GM12878 (cell line): ENCODE data around the gene CDC37L1. TPM values are rescaled to one million over a fixed set of nuclear protein-coding genes. Genes with fewer than 3 reads are reported as not detected.

Experiments
- ATAC-seq: fragments of 200-7000 bp; cut with Tn5 transposase; 3 replicates; pipeline ENCODE4 v1.9.1; 2020; ENCODE audit warnings: mild to moderate bottlenecking, moderate library complexity
- BruUV-seq: library from RNA; stranded (reverse); fragments of 400-500 nt; replicated peaks from 2 replicates; lab custom pipeline; 2021; lab: Mats Ljungman, UMichigan
- CTCF ChIA-PET: fragments of 300-600 bp; sonication (Branson Sonifier 250); formaldehyde crosslinking; extraction: SDS; loops from one replicate; lab custom pipeline; 2021; ENCODE audit warnings: inconsistent platforms; lab: Yijun Ruan, JAX
- POLR2A ChIA-PET: fragments of 350-600 bp; formaldehyde crosslinking; extraction: SDS; loops from one replicate; lab custom pipeline; 2021; ENCODE audit warnings: inconsistent platforms; lab: Charles Lee
- RAD21 ChIA-PET: fragments of 300-600 bp; sonication (Branson Sonifier 250); formaldehyde crosslinking; loops from one replicate; lab custom pipeline; 2023; ENCODE audit warnings: antibody characterized with exemption; ENCODE audit not compliant: unreplicated experiment; lab: Charles Lee
- SMC1A ChIA-PET: fragments of 300-600 bp; sonication (Branson Sonifier 250); formaldehyde crosslinking; loops from one replicate; lab custom pipeline; 2023; ENCODE audit not compliant: unreplicated experiment, uncharacterized antibody; lab: Charles Lee
- DNase-seq: peaks from one replicate; pipeline ENCODE4 v3.0.0-alpha.2; 2011; ENCODE audit warnings: low read depth, low spot score
- FAIRE-seq: peaks from 3 replicates; lab custom pipeline; 2011; peaks lifted over from hg19 to GRCh38; lab: Jason Lieb, UNC
- H2AFZ ChIP-seq: 2 replicates; pipeline ENCODE4 v1.6.0; 2011; ENCODE audit warnings: low read depth, low read length, control low read depth; ENCODE audit not compliant: control insufficient read depth
- H3K27ac ChIP-seq: 2 replicates; pipeline ENCODE4 v1.5.1; 2011; ENCODE audit warnings: control low read depth; ENCODE audit not compliant: control insufficient read depth, insufficient read depth
- H3K27me3 ChIP-seq, 2 experiments: replicated peaks in 1 of 2; 2 replicates each; pipeline versions ENCODE4 v1.6.0 to v1.6.1; 2011; ENCODE audit warnings: low read length in 1 of 2; ENCODE audit not compliant: control insufficient read depth in 2 of 2, insufficient read depth in 2 of 2
- H3K36me3 ChIP-seq, 2 experiments: 2 replicates each; pipeline ENCODE4 v1.5.1; 2011; ENCODE audit warnings: low read length in 1 of 2; ENCODE audit not compliant: control insufficient read depth in 2 of 2, insufficient read depth in 2 of 2
- H3K4me1 ChIP-seq: 2 replicates; pipeline ENCODE4 v1.6.1; 2011; ENCODE audit warnings: mild to moderate bottlenecking, low read length, moderate library complexity, mixed read lengths; ENCODE audit not compliant: control insufficient read depth, insufficient read depth
- H3K4me2 ChIP-seq: 2 replicates; pipeline ENCODE4 v1.6.0; 2011; ENCODE audit warnings: control low read depth; ENCODE audit not compliant: control insufficient read depth, insufficient read depth
- H3K4me3 ChIP-seq: fragments of 200-600 bp; sonication (generic); 2 replicates; pipeline ENCODE4 v1.5.1; 2016
- H3K79me2 ChIP-seq: 2 replicates; pipeline ENCODE4 v1.6.0; 2011; ENCODE audit warnings: low read length; ENCODE audit not compliant: control insufficient read depth, insufficient read depth
- H3K9ac ChIP-seq: 2 replicates; pipeline ENCODE4 v1.8.0; 2011; ENCODE audit warnings: low read length, control low read depth, mixed read lengths; ENCODE audit not compliant: control insufficient read depth, insufficient read depth
- H3K9me3 ChIP-seq: replicated peaks from 3 replicates; pipeline ENCODE4 v1.5.1; 2011; ENCODE audit warnings: mild to moderate bottlenecking, low read length; ENCODE audit not compliant: control insufficient read depth, insufficient read depth
- H4K20me1 ChIP-seq: 2 replicates; pipeline ENCODE4 v1.6.0; 2011; ENCODE audit not compliant: control insufficient read depth, insufficient read depth
- BACH1 ChIP-seq: fragments of 450-650 bp; IDR thresholded peaks from 2 replicates; pipeline ENCODE4 v1.6.1; 2017; ENCODE audit warnings: mild to moderate bottlenecking, borderline replicate concordance
- CBFB ChIP-seq: IDR thresholded peaks from 2 replicates; pipeline ENCODE4 v1.6.1; 2016; ENCODE audit warnings: antibody characterized with exemption, low read depth
- PML ChIP-seq: IDR thresholded peaks from 2 replicates; pipeline ENCODE4 v1.6.1; 2012; ENCODE audit warnings: low read length, inconsistent platforms
- WGBS: methylation state at CpG from one replicate; pipeline ENCODE4 v1.1.6; 2016; ENCODE audit warnings: low lambda C conversion rate; ENCODE audit not compliant: insufficient replicate concordance, insufficient coverage; ENCODE audit errors: missing lambda C conversion rate; 5-methylcytosine and 5-hydroxymethylcytosine counted together
- in situ Hi-C: fragments of 300-500 bp; cut with MboI; formaldehyde crosslinking; loops from 9 replicates; pipeline ENCODE4 v1.14.3; 2018; ENCODE audit warnings: mixed read lengths
- intact Hi-C: fragments of 100-400 bp; cut with micrococcal nuclease; formaldehyde crosslinking; loops from one replicate; pipeline ENCODE4 v1.14.2; 2022; ENCODE audit not compliant: unreplicated experiment
- polyA plus RNA-seq, 11 experiments: library from polyadenylated mRNA; depleted of rRNA in 4 of 11; unstranded in 6 of 11; stranded (reverse) in 5 of 11; fragments of >200 nt; fragmentation: Nextera tagmentation in 4 of 11; fragmentation: Illumina TruSeq in 1 of 11; extraction: Ambion mirVana in 4 of 11; extraction: Trizol in 1 of 11; gene quantifications; 1 replicate in 1 of 11; 2 replicates in 10 of 11; pipeline versions ENCODE4 v1.2.1 to v1.2.3, GENCODE V29; 2011 to 2016; ENCODE audit warnings: inconsistent platforms in 2 of 11, missing spikeins in 2 of 11, low read depth in 1 of 11
- total RNA-seq, 4 experiments: library from RNA; depleted of rRNA in 3 of 4; stranded (reverse); fragments of >200 nt in 3 of 4; fragmentation: Illumina TruSeq in 1 of 4; extraction: Trizol in 1 of 4; gene quantifications; 2 replicates each; pipeline versions ENCODE4 v1.2.1 to v1.2.3, GENCODE V29; 2013 to 2021
- TF ChIP-seq, protein P1 (sequence below): fragments of 450-650 bp; IDR thresholded peaks from 2 replicates; pipeline ENCODE4 v1.6.1; 2016; ENCODE audit warnings: mild to moderate bottlenecking

The CDC37L1 gene
- total and polyA plus RNA-seq, 10 of the 15 experiments (the other 5 are each of a cell fraction or from before 2014, with no cell fraction given), result 2.2 to 16.6 (median 8.2) TPM

DNA sequence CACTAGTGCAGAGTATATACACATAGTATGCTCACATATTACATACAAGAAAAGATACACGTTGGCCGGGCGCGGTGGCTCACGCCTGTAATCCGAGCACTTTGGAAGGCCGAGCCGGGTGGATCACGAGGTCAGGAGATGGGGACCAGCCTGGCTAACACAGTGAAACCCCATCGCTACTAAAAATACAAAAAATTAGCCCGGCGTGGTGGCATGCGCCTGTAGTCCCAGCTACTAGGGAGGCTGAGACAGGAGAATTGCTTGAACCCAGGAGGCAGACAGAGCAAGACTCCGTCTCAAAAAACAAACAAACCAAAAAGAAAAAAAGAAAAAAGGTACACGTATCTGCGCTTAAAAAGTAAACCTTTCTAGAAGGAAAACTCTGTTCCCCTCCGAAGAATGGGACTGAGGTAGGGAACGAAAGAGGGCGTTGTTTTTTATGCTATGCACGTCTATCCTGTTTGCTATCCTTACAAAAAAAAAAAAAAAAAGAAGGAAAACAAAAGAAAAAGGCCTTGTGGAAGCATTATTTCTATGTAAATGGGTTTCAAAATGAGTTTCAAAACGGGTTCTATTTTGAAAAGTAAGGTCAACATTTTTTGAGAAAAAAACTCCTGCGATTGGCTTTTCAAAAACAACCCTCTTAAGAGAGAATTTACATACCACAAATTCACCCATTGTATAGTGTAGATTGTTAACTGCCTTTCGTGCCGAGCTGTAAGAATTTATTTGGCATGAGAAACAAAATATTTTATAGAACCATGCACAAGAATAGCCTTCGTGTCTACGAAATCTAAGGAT is 60.4 kb downstream of the CDC37L1 start:
- 50% methylated on average over 26 of the region's 26 CpGs for WGBS

More for the DNA sequence above, 60.4 kb downstream of the CDC37L1 start:
- Histone ChIP-seq H3K4me1 (peaks cover 8% of the 10 kb centered on the region), H3K79me2 (peaks cover 55% of the 10 kb centered on the region), H2AFZ (peak overlapping the region; percentile 85), H3K9me3 (no peaks in the 10 kb centered on the region), H4K20me1 (no peaks in the 10 kb centered on the region), H3K36me3 (no peaks in the 10 kb centered on the region), H3K4me2 (peak overlapping the region; percentile 88), H3K27ac (peak overlapping the region; percentile 80), H3K9ac (peak overlapping the region; percentile 78), H3K27me3 (no peaks in the 10 kb centered on the region), H3K4me3 (peak overlapping the region; percentile 92)
- TF ChIP-seq CBFB (no peak), BACH1 (no peak), PML (0 out of 2 replicates have a peak, but pooled peaks have one; percentile 4)
- TF ChIP-seq, protein P1, sequence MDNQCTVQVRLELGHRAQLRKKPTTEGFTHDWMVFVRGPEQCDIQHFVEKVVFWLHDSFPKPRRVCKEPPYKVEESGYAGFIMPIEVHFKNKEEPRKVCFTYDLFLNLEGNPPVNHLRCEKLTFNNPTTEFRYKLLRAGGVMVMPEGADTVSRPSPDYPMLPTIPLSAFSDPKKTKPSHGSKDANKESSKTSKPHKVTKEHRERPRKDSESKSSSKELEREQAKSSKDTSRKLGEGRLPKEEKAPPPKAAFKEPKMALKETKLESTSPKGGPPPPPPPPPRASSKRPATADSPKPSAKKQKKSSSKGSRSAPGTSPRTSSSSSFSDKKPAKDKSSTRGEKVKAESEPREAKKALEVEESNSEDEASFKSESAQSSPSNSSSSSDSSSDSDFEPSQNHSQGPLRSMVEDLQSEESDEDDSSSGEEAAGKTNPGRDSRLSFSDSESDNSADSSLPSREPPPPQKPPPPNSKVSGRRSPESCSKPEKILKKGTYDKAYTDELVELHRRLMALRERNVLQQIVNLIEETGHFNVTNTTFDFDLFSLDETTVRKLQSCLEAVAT, result peak; percentile 13
- intact Hi-C loops (loop anchor here (2.0 to 5.0 kb wide), 5 partner anchors 53 to 853 kb away; partner anchors contain the start of genes CDC37L1 and PLGRKT), in situ Hi-C loops (no loop called here)
- ChIA-PET SMC1A (interaction anchor here (0.8 to 1.9 kb wide), 10 partner anchors 12 to 247 kb away, joined by 3 to 7 read pairs (median 4); partner anchors contain the start of gene PLPP6), RAD21 (interaction anchor here (0.6 to 1.9 kb wide), 13 partner anchors 8 to 1874 kb away, joined by 3 to 11 read pairs (median 4); partner anchors contain the start of genes CDC37L1 and SPATA6L), POLR2A (interaction anchor here (0.6 to 1.4 kb wide), 8 partner anchors 13 to 889 kb away, joined by 3 to 6 read pairs (median 4); partner anchors contain the start of genes RCL1 and SPATA6L), CTCF (interaction anchor here (0.6 to 2.1 kb wide), 14 partner anchors 10 to 355 kb away, joined by 3 to 14 read pairs (median 4); partner anchors contain the start of genes CDC37L1 and SPATA6L)
- DNase-seq, result no peak
- BruUV-seq, result TSS peak; percentile 75
- FAIRE-seq, result no peak
- ATAC-seq, result no peak
